Body of pancreas (tissue), 4 donors: ENCODE measurements around the gene RIBC1. TPM values are rescaled to one million over a fixed set of nuclear protein-coding genes. Genes with fewer than 3 reads are reported as not detected.
"Not testable (repeated sequence)": the region's sequence is repeated elsewhere in the genome, so short reads cannot be mapped to it uniquely, and the experiment has no call there.

Source experiments
- ATAC-seq: fragments of 150-250 bp; one replicate; pipeline ENCODE4 v1.9.1; 2016
- DNase-seq, 4 donors: peaks; one replicate each; pipeline ENCODE4 v3.0.0-alpha.2; 2019
- H3K27ac ChIP-seq, 4 donors: fragments of 200-600 bp; sonication (generic); 1 replicate in 3 of 4; 2 replicates in 1 of 4; pipeline versions ENCODE4 v1.5.1 to v1.6.1; 2016 to 2019; ENCODE audit warnings: mild to moderate bottlenecking in 1 of 4, mixed read lengths in 1 of 4, moderate library complexity in 1 of 4
- H3K27me3 ChIP-seq, 2 donors: fragments of 200-600 bp; sonication (generic); one replicate each; pipeline ENCODE4 v1.6.0; 2016; ENCODE audit warnings: mild to moderate bottlenecking in 1 of 2
- H3K36me3 ChIP-seq, 2 donors: fragments of 200-600 bp; sonication (generic); replicated peaks in 1 of 2; 2 replicates each; pipeline ENCODE4 v1.5.1; 2016; ENCODE audit warnings: low read depth in 2 of 2; ENCODE audit not compliant: insufficient read depth in 1 of 2
- H3K4me1 ChIP-seq: fragments of 200-600 bp; sonication (generic); one replicate; pipeline ENCODE4 v1.6.0; 2016
- H3K4me3 ChIP-seq, 2 donors: fragments of 200-600 bp; sonication (generic); 1 replicate in 1 of 2; 2 replicates in 1 of 2; pipeline ENCODE4 v1.5.1; 2016 to 2019
- H3K9me3 ChIP-seq, 3 donors: fragments of 200-600 bp; sonication (generic); 1 replicate in 2 of 3; 2 replicates in 1 of 3; pipeline ENCODE4 v1.5.1; 2016
- POLR2A ChIP-seq, 3 donors: fragments of 450-650 bp; IDR thresholded peaks; one replicate each; pipeline ENCODE4 v1.6.1; 2016; ENCODE audit warnings: antibody characterized with exemption in 3 of 3, mild to moderate bottlenecking in 2 of 3
- WGBS, 2 donors: methylation state at CpG; one replicate each; pipeline ENCODE4 v1.1.5; 2017; 5-methylcytosine and 5-hydroxymethylcytosine counted together
- intact Hi-C: fragments of 100-400 bp; cut with DNase I; formaldehyde crosslinking; loops from one replicate; pipeline ENCODE4 v1.15.1; 2023
- total RNA-seq, 2 donors: library from RNA; depleted of rRNA; stranded (reverse); fragments of >200 nt; gene quantifications; one replicate each; pipeline ENCODE4 v1.1.0, GENCODE V29; 2016
- TF ChIP-seq, protein P1 (sequence below), 7 experiments: fragments of 450-650 bp in 4 of 7; fragments of 200-600 bp in 3 of 7; sonication (generic) in 3 of 7; IDR thresholded peaks; one replicate each; pipeline ENCODE4 v1.5.1; 2016 to 2019; ENCODE audit warnings: antibody characterized with exemption in 7 of 7

RIBC1 gene
- total RNA-seq, 2 donors from 2014 or later, result 0.52 to 0.99 TPM

DNA sequence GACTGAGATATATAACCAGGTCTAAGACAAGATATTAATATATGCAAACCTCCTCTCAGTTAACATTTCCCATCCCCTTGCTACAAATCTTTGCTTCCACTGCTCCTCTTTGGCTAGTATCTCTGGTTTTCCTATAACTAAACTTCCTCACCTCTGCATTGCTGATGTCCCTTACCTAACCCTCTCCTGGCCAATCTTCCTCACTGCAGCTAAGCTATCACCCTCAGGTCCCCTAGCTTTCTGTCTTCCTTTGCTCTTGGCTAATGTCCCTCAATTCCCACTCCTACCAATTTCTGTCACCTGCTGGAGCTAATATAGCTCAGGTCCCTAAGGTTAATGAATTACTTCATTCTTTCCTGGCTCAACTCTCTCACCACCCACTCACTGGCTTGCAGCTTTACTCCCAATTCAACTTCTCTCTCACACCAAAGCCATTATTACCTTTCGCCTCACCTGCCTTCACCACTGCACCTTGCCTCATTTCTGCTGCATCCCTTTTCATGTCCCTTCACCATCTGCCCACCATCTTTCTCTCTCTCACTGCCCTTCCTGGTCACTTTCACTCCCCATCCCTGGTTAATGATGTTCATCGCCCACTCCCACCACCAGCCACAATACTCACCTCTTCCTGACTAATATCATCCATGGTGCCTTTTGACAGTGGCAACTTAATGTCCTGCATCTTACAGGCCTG, 26.9 kb upstream of the RIBC1 start:
- Histone ChIP-seq H3K36me3 (no peaks in the 10 kb centered on the region), H3K9me3 (no peaks in the 10 kb centered on the region), H3K27ac (no peak overlapping the region), H3K4me3 (no peak overlapping the region), H3K4me1 (no peaks in the 10 kb centered on the region), H3K27me3 (no peaks in the 10 kb centered on the region)
- TF ChIP-seq, protein P1, sequence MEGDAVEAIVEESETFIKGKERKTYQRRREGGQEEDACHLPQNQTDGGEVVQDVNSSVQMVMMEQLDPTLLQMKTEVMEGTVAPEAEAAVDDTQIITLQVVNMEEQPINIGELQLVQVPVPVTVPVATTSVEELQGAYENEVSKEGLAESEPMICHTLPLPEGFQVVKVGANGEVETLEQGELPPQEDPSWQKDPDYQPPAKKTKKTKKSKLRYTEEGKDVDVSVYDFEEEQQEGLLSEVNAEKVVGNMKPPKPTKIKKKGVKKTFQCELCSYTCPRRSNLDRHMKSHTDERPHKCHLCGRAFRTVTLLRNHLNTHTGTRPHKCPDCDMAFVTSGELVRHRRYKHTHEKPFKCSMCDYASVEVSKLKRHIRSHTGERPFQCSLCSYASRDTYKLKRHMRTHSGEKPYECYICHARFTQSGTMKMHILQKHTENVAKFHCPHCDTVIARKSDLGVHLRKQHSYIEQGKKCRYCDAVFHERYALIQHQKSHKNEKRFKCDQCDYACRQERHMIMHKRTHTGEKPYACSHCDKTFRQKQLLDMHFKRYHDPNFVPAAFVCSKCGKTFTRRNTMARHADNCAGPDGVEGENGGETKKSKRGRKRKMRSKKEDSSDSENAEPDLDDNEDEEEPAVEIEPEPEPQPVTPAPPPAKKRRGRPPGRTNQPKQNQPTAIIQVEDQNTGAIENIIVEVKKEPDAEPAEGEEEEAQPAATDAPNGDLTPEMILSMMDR (IDR thresholded peaks at IDR 0.05), result no peak
- TF ChIP-seq POLR2A (IDR thresholded peaks at IDR 0.05), result no peak
- intact Hi-C loops, result no loop called here
- DNase-seq (no peak), ATAC-seq (no peak)
- 90 to 97% methylated on average over 2 of the region's 2 CpGs for WGBS, 2 donors

- DNase-seq (no peak), ATAC-seq (no peak)
- no peaks in the 10 kb centered on the region for H3K9me3 ChIP-seq
- 88 to 100% methylated on average over 1 of the region's 1 CpG for WGBS, 2 donors
- H3K27me3 ChIP-seq, result no peaks in the 10 kb centered on the region
- H3K4me3 ChIP-seq, result no peak overlapping the region
- TF ChIP-seq, protein P1 (IDR thresholded peaks at IDR 0.05), result no peak
- no peak for TF ChIP-seq POLR2A (IDR thresholded peaks at IDR 0.05)
- H3K27ac ChIP-seq, result no peak overlapping the region
- no peaks in the 10 kb centered on the region for H3K36me3 ChIP-seq
- no peaks in the 10 kb centered on the region for H3K4me1 ChIP-seq
- intact Hi-C loops, result no loop called here
These were observed 24.5 kb upstream of the RIBC1 start for GRCh38 chrX:53398216-53398615.

DNA sequence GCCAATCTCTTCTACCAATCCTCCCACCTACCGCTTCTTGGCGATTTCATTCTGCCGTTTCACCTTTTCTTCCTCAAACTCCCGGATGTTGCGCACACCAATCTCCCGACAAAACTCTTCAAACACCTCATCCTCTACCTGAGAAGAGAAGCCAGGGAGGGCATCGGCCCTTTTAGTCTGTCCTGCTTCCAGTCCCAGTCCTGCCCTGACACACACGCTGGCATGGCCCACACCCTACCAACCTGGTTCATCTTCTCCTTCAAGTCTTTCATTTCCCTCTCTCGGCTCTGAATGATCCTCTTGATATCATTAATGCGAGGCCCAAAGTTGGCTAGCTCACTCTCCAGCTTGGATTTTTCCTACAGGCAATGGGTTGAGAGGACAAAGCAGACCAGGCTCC, 19.1 kb upstream of the RIBC1 start:
- intact Hi-C loops, result no loop called here
- no peaks in the 10 kb centered on the region for H3K9me3 ChIP-seq
- TF ChIP-seq, protein P1 (IDR thresholded peaks at IDR 0.05), result no peak
- TF ChIP-seq POLR2A (IDR thresholded peaks at IDR 0.05), result no peak
- ATAC-seq (no peak), DNase-seq (no peak)
- no peaks in the 10 kb centered on the region for H3K4me1 ChIP-seq
- no peak overlapping the region for H3K4me3 ChIP-seq
- no peaks in the 10 kb centered on the region for H3K27me3 ChIP-seq
- H3K36me3 ChIP-seq, result peaks cover 0 to 13% of the 10 kb centered on the region in 2 donors
- no peak overlapping the region for H3K27ac ChIP-seq
- WGBS, 2 donors, result 92% methylated on average over 6 to 10 of the region's 10 CpGs

GRCh38 chrX:53412446-53412845, 10.2 kb upstream of the RIBC1 start:
- ATAC-seq (no peak), DNase-seq (no peak)
- Histone ChIP-seq H3K9me3 (no peaks in the 10 kb centered on the region), H3K4me1 (no peaks in the 10 kb centered on the region), H3K27ac (no peak overlapping the region), H3K36me3 (peaks cover 0 to 5% of the 10 kb centered on the region in 2 donors), H3K27me3 (no peaks in the 10 kb centered on the region), H3K4me3 (no peak overlapping the region)
- WGBS, 2 donors, result 83 to 94% methylated on average over 2 of the region's 2 CpGs
- intact Hi-C loops, result no loop called here
- TF ChIP-seq, protein P1 (IDR thresholded peaks at IDR 0.05), result no peak
- TF ChIP-seq POLR2A (IDR thresholded peaks at IDR 0.05), result no peak

DNA sequence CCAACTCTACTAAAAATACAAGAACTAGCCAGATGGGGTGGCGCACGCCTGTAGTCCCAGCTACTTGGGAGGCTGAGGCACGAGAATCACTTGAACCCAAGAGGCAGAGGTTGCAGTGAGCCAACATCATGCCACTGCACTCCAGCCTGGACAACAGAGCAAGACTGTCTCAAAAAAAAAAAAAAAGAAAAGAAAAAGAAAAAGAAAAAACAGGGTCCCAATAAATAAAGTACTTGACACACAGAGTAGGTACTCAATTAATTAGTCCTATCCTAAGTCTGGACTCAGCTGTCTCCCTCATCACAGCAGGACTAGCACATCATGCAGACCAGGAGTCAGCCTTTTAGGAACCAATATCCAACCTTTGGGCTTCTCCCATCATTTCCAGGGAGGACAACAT, 2.3 kb upstream of the RIBC1 start:
- DNase-seq, H3K4me3 ChIP-seq, intact Hi-C loops, H3K27me3 ChIP-seq, H3K36me3 ChIP-seq, H3K9me3 ChIP-seq, H3K27ac ChIP-seq, ATAC-seq: not testable (repeated sequence)
- WGBS, 2 donors, result 87 to 100% methylated on average over 2 to 3 of the region's 3 CpGs
- peaks cover 12% of the 10 kb centered on the region for H3K4me1 ChIP-seq
